ACC112 (cell line): ENCODE measurements around the gene TRMT112.

Experiments
- H2AFZ ChIP-seq: fragments of 200-600 bp; sonication (generic); one replicate; pipeline ENCODE4 v1.6.0; 2017; ENCODE audit warnings: antibody characterized with exemption, low read length; ENCODE audit not compliant: unreplicated experiment
- H3K27ac ChIP-seq: fragments of 200-600 bp; sonication (generic); 2 replicates; pipeline ENCODE4 v1.5.1; 2014; ENCODE audit warnings: low read depth, mild to moderate bottlenecking, antibody characterized with exemption, low read length, moderate library complexity
- H3K27me3 ChIP-seq: fragments of 200-600 bp; sonication (generic); 2 replicates; pipeline ENCODE4 v1.6.1; 2014; ENCODE audit warnings: mild to moderate bottlenecking, antibody characterized with exemption, low read length, moderate library complexity, mixed read lengths; ENCODE audit not compliant: insufficient read depth
- H3K36me3 ChIP-seq: fragments of 200-600 bp; sonication (generic); 2 replicates; pipeline ENCODE4 v1.6.1; 2016; ENCODE audit warnings: mild to moderate bottlenecking, antibody characterized with exemption, low read length, moderate library complexity, mixed read lengths; ENCODE audit not compliant: insufficient read depth
- H3K4me1 ChIP-seq: fragments of 200-600 bp; sonication (generic); one replicate; pipeline ENCODE4 v1.6.1; 2016; ENCODE audit warnings: low read length, mixed read lengths; ENCODE audit not compliant: insufficient read depth, unreplicated experiment, control insufficient read depth
- H3K4me3 ChIP-seq: fragments of 200-600 bp; sonication (generic); 2 replicates; pipeline ENCODE4 v1.5.1; 2014; ENCODE audit warnings: mild to moderate bottlenecking, low read depth, low read length
- H3K79me2 ChIP-seq: fragments of 200-600 bp; sonication (generic); one replicate; pipeline ENCODE4 v1.6.0; 2016; ENCODE audit warnings: low read length; ENCODE audit not compliant: control insufficient read depth, unreplicated experiment, insufficient read depth

The TRMT112 gene

DNA sequence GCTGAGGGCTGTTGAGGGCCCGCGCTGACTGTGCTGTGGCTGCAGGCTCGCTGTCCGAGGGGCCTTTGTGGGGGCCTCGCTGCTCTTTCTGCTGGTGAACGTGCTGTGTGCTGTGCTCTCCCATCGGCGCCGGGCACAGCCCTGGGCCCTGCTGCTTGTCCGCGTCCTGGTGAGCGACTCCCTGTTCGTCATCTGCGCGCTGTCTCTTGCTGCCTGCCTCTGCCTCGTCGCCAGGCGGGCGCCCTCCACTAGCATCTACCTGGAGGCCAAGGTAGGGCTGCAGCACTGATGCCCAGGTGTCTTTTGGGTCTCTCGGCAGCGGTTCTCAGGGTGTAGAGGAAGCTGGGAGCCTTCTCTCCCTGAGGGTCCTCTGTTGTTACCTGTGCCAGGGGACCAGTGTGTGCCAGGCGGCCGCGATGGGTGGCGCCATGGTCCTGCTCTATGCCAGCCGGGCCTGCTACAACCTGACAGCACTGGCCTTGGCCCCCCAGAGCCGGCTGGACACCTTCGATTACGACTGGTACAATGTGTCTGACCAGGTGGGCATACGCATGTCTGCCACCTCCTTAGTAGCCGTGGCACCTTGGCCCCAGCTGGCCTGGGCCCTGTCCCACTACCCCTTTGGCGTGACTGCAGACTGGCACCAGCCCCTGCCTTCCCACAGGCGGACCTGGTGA, 29.5 kb downstream of the TRMT112 start:
- peaks cover 26% of the 10 kb centered on the region for H3K27me3 ChIP-seq
- H3K79me2 ChIP-seq, result peaks cover 12% of the 10 kb centered on the region
- H3K27ac ChIP-seq, result no peak overlapping the region

DNA sequence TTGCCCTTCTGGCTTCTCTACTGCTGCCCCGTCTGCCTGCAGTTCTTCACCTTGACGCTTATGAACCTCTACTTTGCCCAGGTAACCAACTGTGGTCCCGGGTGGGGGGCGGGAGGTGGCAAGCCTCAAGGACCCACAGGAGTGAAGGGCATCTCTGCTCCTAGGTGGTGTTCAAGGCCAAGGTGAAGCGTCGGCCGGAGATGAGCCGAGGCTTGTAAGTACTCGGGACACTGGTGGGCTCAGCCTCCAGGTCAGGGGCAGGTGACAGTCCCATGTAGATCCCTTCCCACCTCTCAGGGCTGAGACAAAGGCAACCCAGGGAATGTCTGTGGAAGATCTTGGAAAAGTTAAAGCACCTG, 30.6 kb downstream of the TRMT112 start:
- no peaks in the 10 kb centered on the region for H3K36me3 ChIP-seq
- H3K79me2 ChIP-seq, result peaks cover 12% of the 10 kb centered on the region
- H2AFZ ChIP-seq, result no peak overlapping the region
- no peaks in the 10 kb centered on the region for H3K4me1 ChIP-seq
- H3K4me3 ChIP-seq, result peak overlapping the region; percentile 82; the same call in 1 of the 2 replicates
- peaks cover 16% of the 10 kb centered on the region for H3K27me3 ChIP-seq
- no peak overlapping the region for H3K27ac ChIP-seq

More for the DNA sequence above, 29.5 kb downstream of the TRMT112 start:
- H2AFZ ChIP-seq, result no peak overlapping the region
- no peaks in the 10 kb centered on the region for H3K36me3 ChIP-seq
- H3K4me1 ChIP-seq, result no peaks in the 10 kb centered on the region
- H3K4me3 ChIP-seq, result no peak overlapping the region

DNA sequence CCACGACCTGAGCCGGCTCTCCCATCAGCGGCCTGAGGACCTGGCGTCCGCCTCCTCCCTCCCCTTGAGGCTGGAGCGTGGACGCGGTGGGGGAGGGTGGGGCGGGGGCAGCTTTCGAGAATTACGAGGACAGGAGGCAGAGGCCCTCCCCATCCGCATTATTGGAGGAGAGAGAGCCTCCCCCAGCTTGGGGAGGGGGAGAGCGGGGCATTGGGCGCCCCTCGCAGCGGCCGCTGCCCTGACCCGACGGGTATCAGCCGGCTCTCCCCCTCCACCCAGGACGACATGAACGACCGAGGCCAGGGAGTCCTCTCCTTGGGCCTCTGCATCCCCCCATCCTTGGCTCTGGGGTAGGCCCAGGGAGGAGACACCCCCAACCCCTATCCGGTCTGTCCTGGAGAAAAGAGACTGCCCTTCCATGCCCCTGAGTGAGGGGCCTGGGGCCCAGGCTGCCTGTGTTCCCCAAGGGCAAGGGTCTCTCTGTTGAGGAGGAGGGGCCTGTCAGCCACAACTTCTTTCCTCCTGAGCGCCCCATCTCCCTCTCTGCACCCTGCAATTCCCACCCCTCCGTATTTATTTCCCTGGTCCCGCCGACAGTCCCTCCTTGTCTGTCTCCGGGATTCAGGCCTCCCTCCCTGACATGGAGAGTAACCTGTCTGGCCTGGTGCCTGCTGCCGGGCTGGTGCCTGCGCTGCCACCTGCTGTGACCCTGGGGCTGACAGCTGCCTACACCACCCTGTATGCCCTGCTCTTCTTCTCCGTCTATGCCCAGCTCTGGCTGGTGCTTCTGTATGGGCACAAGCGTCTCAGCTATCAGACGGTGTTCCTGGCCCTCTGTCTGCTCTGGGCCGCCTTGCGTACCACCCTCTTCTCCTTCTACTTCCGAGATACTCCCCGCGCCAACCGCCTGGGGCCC, 31.2 kb downstream of the TRMT112 start:
- peaks cover 12% of the 10 kb centered on the region for H3K79me2 ChIP-seq
- H3K4me3 ChIP-seq, result peak overlapping the region; percentile 82
- H3K27ac ChIP-seq, result 0 out of 2 replicates have a peak overlapping the region, but pooled peaks have one; percentile 92
- H2AFZ ChIP-seq, result no peak overlapping the region
- peaks cover 9% of the 10 kb centered on the region for H3K27me3 ChIP-seq
- no peaks in the 10 kb centered on the region for H3K36me3 ChIP-seq
- H3K4me1 ChIP-seq, result no peaks in the 10 kb centered on the region

DNA sequence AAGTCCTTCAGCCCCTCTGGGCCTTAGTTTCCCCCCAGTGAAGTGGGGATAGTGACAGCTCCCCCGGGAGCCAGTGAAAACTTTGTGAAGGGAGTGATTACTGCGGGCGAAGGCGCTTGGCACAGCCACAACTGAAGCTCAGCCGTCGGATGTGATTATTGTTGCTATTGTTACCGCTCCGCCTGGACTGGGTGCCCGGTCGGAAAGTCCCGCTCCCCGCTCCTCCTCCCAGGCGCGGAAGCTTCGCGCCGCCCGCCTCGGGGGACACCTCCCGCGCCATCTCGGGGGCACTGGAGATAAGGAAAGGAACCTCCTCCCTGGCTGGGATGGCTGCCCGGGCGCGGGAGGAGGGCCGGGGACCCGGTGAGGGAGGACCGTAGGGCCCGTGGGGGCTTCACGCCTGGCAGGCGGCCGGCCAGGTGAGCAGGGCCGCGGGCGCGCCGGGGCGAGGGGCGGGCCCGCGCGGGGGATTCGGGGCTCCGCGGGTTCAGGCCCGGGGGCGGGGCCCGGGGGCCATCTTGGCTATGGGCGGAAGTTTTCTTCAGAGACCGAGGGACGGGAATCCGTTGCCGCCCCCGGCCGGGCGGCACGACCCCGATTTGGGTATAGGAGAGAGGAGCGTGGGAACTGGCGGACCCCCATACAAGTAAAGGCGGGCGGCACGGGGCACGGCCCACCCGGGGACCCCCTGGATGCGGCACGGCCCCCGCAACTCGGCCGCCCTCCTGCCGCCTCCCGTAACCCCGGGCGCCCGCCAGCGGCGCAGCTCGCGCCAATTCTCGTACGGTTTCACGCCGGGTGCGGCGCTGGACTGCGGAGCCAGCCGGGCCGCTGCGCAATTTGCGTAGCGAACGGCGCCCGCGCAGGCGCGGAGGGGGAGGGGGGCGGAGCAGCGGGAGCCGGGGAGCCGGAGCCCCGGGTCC, 32.1 kb downstream of the TRMT112 start, which contains the start of gene GPR137:
GPR137 (plus strand) TSS at position 887 of the 923 bp plus-strand sequence. CDS start 677 bp downstream, outside the sequence.
- Histone ChIP-seq H2AFZ (peak within 1 kb of the TSS; percentile 57), H3K79me2 (peaks cover 12% of the 10 kb centered on the region), H3K27ac (peak within 1 kb of the TSS; percentile 92), H3K4me3 (peak within 1 kb of the TSS; percentile 82), H3K27me3 (no peaks in the 10 kb centered on the region), H3K4me1 (no peaks in the 10 kb centered on the region), H3K36me3 (no peaks in the 10 kb centered on the region)

DNA sequence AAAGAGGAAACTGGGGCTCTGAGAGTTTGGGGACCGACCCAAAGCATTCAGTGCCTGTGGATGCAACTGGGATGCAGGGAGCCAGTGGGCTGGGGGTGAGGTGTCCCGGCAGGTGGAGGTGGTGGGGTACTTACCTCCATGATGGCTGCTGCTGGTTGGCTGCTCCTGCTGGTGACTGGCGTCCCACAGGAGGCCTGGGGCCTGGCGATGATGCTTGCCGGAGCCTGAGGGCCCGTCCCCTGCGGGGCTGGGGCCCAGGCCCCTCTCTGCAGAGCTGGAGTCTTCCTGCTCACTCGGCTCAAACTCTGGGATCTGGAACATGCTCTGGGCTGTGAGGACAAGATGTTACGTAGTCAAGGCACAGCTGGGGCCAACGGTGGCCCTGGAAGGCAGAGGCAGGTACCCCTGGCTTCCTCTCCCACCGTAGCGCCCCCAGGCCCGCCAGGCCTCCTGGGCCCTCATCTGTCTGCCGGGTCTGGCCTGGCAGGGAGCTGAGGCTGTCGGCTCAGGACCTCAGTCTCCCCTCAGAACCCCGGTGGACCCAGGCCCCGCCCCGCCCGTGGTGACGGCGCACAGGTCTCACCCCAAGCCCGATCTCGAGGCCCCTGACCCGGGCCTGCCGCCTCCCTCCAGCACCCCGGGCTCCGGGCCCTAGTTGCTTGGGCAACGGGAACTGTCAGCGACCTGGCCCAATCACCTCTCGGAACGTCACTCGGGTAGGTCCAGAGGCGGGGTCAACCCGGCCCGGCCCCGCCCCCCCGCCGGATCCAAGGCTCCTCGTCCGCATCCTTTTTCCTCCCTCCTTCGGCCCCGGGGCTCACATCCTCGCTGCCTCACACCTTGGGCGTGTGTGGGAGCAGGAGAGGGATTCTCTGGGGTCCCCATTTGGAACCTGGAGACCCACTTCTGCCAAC, 33.1 kb downstream of the TRMT112 start, which contains the start of gene BAD:
BAD (minus strand) TSS at position 618 of the 914 bp plus-strand sequence; CDS start at position 321, 297 bp downstream.
- H3K4me1 ChIP-seq, result no peaks in the 10 kb centered on the region
- no peaks in the 10 kb centered on the region for H3K36me3 ChIP-seq
- peak within 1 kb of the TSS; percentile 92 for H3K27ac ChIP-seq
- H3K4me3 ChIP-seq, result peak within 1 kb of the TSS; percentile 82
- peak within 1 kb of the TSS; percentile 58 for H2AFZ ChIP-seq
- H3K79me2 ChIP-seq, result peaks cover 12% of the 10 kb centered on the region
- H3K27me3 ChIP-seq, result no peaks in the 10 kb centered on the region

DNA sequence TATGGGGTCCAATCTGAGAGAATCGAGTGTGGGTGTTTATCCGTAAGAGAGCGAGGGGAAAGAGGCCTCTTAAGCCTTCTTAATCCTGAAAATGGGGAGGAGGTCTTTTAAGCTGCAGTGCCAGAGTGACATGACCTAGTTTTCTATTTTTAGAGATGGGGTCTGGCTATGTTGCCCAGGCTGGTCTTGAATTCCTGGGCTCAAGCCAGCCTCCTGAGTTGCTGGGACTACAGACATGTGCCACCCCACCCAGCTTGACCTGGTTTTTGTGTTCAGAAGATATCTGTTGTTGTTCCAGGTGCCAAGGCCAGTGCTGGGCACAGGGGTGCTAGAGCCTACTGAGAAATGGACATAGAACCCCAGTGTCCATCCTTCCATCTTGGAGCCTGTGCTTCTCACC, 34.3 kb downstream of the TRMT112 start:
- Histone ChIP-seq H3K4me1 (no peaks in the 10 kb centered on the region), H3K27ac (no peak overlapping the region), H3K4me3 (peak overlapping the region; percentile 49; the same call in 1 of the 2 replicates), H3K79me2 (peaks cover 12% of the 10 kb centered on the region), H3K27me3 (no peaks in the 10 kb centered on the region), H2AFZ (no peak overlapping the region), H3K36me3 (no peaks in the 10 kb centered on the region)

DNA sequence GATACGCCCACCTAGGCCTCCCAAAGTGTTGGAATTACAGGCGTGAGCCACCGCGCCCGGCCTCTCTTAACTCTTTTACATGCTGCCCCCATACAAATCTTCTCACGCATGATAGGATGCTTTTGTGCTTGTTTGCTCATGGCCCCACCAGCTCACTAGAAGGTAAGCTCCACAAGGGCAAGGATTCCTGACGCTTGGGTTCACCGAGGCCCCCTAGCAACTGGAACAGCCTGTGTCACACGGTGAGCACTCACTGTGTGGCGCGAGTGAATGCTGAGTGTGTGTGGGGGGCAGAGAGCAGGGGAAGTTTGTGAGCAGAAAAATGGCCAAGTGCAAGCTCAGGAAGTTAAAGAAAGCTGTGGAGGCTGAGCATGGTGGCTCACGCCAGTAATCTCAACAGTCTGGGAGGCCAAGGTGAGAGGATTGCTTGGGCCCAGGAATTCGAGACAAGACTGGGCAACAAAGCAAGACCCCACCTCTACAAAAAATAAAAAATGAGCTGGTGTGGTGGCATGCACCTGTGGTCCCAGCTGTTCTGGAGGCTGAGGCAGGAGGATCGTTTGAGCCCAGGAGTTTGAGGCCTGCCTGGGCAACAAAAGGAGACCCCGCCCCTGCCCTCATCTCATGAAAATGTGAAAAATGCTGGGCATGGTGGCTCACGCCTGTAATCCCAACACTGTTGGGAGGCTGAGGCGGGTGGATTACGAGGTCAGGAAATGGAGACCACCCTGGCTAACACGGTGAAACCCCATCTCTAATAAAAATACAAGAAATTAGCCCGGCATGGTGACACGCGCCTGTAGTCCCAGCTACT, 35.2 kb downstream of the TRMT112 start:
- no peak overlapping the region for H3K4me3 ChIP-seq
- H3K79me2 ChIP-seq, result peaks cover 12% of the 10 kb centered on the region
- H3K36me3 ChIP-seq, result no peaks in the 10 kb centered on the region
- no peak overlapping the region for H3K27ac ChIP-seq
- no peak overlapping the region for H2AFZ ChIP-seq
- H3K4me1 ChIP-seq, result no peaks in the 10 kb centered on the region
- H3K27me3 ChIP-seq, result no peaks in the 10 kb centered on the region

DNA sequence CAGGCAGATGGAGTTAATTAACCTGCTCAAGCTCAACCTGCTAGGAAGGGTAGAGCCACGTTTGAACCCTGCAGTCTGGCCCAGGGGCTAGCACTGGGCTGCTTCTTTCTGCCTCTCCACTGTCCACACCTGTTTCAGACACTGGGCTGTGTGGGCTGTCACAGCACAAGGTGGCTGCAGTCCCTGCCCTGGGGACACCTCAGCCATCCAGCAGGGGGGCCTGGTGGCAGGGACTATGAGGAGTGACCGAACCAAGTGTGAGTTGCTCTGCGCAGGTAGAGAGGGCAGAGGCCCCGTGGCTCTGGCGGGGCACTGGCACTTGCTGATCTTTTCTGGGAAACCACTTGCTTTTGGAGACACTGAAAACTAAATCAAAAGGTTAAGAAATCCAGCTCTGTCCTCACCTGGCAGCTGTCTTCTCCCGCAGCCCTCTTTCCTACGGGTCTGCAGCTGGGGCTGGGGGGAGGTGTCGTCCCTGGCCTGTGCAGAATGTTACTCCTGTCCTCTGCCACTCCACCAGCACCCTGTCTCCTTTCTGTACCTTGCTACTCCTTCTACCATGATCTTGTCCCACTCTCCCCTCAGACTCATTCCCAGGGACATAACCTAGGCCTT, 38.7 kb downstream of the TRMT112 start:
- Histone ChIP-seq H3K79me2 (peaks cover 6% of the 10 kb centered on the region), H3K27me3 (no peaks in the 10 kb centered on the region), H3K4me3 (no peak overlapping the region), H2AFZ (no peak overlapping the region), H3K36me3 (no peaks in the 10 kb centered on the region), H3K4me1 (peaks cover 6% of the 10 kb centered on the region), H3K27ac (no peak overlapping the region)
